HTERT RPE-1 (cell line): ENCODE results near the gene LY9.

Experiments used
- in situ Hi-C: fragments of 300-500 bp; cut with MboI; formaldehyde crosslinking; loops from 4 replicates; pipeline ENCODE4 v1.14.3; 2020; ENCODE audit warnings: low sequenced_read_pairs

Gene LY9

DNA sequence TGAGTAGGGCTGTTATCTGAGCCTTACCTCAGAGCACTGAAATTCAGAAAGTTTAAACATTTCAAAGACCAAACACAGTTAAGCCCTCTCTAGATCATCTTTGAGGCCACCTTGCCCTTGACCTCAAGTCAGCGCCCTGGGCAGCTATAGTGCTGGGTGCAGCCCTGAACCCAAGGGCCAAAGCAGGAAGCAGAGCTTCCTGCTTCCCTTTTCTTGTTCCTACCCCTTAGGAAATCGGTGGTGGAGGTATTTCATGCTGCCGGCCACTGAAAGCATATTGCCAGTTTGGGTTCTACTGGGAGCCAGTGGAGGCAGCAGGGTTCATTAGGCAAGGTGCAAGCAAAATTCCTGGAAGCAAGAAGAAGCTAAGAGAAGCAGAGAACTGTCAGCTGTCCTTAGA is 40.6 kb downstream of the LY9 start:
- in situ Hi-C loops: no loop called here

DNA sequence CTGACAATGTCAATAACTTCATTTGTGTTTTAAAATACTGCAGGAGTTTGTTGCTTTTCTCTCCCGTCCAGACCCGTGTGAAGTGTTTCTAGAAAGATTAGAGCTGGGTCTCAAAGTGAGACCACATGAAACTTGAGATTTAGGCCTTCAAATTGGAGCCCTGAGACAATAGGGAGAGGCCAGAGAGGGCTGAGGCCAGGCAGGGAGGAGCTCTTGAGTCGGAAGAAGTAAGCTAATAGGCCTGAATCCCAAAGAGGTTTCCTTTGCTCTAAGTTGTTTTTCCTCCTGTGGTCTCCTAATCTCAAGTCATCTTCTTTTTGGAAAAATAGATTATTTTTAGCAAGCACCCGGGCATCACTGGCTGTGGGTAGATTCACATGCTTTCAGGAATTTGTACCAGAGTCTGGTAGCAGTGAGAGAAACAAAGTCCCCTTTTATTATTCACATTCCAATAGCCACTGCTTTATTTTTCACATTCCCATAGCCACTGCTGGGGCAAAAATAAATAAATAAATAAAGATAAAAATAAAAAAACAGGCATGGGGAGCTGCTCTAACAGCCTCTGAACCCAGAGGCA is 41.1 kb downstream of the LY9 start:
- in situ Hi-C loops: no loop called here

DNA sequence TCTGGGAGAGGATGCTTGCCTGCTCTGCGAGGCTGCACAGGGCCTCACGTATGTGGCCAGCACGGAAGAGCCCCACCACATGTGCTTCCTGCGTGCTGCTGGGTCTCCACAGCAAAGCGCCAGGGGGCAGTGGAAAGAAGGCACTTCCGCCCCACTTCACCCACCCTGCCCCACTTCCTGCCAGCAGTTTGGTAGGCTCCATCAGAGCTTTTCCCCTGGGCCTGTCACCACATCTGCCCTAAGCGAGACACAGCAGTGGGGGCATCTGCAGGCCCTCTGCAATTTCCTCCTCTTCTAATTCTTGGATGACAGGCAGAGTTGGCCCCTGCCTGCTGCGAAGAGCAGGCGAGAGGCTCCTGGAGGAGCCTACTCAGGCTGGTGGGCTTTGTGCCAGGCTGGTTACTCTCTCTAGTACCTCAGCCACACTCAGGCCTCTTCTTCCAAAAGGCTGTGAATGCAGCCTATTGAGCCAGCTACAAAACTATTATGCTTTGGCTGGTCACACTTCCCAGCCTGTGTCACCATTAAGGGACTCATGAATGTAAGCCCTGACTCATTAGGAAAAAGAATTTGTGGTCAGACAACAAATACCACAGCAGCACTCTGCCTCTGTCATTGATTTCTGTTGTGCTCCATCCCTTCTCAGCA is 41.7 kb downstream of the LY9 start:
- in situ Hi-C loops: no loop called here

DNA sequence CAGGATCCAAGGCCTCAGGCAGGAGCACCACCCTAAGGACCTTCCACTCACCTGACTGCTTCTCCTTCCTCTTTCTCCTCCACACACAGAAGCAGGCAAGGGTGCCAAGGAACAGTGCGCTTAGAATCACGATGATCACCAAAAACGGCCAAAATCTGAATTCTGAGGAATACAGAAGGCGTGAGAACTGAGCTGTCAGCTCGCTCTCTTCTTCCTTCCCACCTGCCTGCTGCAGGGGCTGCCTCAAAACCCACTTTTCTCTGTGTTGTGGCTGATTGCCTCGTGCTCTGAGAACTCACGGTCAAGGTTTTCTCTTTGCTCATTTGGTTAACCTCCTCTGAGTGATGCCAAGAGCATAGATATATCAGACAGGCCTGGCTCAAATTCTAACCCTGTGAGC is 42.9 kb downstream of the LY9 start:
- in situ Hi-C loops: no loop called here

DNA sequence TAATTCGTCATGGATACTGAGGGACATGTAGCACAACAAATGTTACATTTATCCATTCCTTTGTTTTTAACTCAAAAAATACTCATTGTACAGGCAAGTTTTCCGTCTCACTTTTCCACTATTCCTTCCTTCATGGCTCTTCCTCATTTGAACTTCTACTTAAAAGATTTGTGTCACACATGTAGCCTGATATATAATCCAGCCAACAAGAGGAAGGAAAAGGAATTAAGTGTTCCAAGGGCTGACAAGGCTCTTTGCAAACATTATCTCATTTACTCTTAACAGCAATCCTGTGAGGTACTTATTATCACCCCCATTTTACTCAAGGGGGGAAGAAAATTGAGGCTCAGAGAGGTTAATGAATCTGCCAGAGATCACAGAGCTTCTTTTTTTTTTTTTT is 43.8 kb downstream of the LY9 start:
- in situ Hi-C loops: no loop called here

DNA sequence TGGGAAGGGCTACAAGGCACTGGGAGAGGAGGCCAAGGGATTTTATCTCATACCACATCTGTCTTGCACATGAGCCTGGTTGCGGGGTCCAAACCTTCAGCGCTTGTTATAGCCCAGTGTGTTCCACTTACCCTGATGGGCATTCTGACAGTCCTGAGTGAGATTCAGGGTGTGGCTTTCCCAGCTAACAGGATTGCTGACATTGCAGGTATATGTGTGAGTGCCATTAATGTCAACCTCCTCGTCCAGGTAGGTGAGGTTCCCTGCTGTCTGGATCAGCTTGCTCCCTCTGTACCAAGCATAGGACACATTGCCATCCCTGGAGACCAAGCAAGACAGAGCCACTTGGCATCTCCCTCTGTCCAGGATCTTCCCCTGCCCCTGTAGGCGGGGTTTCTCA is 45.1 kb downstream of the LY9 start:
- in situ Hi-C loops: no loop called here

DNA sequence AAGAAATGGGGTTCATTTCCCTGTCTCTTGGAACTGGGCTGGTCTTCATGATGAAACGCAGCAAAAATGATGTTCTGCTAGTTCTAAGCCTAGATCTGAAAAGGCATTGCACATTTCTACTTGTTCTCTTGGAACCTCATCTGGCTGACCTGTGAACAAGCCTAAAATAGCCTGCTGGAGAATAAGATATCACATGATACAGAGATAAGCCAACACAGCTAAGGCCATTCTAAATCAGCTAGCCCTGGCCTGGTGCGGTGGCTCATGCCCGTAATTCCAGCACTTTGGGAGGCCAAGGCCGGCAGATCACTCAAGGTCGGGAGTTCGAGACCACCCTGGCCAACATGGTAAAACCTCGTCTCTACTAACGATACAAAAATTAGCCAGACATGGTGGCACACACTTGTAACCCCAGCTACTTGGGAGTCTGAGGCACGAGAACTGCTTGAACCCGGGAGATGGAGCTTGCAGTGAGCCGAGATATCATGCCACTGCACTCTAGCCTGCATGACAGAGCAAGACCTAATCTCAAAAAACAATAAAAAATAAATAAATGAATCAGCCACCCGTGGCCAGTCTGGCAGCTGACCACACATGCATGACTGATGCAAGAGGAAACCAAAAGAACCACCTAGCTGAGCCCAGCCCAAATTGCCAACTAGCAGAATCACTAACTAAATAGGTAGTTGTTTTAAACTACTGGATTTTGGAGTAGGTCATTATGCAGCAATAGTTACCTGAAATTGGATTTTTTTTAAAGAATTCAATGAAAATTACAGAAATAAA is 48.7 kb downstream of the LY9 start:
- in situ Hi-C loops: no loop called here

DNA sequence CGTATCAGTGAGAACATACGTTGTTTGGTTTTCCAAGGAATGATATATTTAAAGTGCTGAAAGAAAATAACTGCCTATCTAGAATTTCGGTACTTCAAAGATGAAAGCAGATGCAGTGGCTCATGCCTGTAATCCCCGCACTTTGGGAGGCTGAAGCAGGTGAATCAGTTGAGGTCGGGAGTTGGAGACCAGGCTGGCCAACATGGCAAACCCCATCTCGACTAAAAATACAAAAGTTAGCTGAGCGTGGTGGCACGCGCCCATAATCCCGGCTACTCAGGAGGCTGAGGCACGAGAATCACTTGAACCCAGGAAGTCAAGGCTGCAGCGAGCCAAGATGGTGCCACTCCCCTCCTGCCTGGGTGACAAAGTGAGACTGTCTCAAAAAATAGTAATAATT is 50.3 kb downstream of the LY9 start:
- in situ Hi-C loops: no loop called here

DNA sequence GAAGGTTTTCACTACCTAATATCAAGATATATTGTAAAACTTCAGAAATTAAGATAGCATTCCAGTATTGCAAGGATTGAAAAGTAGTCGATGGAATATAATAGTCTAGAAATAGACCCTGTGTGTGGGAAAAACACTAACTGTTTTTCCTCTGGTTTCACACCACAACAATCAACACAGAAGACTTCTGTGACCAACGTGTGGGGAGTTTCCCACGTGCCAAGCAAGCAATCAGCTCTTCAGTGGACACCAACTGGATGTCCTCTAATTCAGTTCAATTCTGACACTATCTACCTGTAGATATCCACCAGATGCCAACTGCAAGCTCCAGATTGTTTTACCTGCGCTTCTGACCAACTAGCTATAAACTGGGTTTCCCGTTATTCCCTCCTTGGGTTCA is 54.6 kb downstream of the LY9 start:
- in situ Hi-C loops: no loop called here

DNA sequence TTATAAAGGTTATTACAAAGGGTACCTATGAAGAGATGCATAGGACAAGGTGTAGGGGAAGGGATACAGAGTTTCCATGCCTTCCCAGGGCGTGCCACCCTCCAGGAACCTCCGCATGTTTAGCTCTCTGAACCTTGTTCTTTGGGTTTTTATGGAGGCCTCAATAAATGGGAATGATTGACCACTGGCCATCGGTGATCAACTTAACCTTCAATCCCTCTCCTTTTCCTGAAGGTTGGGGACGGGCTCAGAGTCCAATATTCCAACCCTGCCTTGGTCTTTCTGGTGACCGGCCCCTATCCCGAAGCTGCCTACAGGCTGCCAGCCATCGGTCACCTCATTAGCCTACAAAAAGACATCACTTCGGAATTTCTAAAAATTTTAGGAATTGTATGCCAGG is 55.0 kb downstream of the LY9 start:
- in situ Hi-C loops: no loop called here

DNA sequence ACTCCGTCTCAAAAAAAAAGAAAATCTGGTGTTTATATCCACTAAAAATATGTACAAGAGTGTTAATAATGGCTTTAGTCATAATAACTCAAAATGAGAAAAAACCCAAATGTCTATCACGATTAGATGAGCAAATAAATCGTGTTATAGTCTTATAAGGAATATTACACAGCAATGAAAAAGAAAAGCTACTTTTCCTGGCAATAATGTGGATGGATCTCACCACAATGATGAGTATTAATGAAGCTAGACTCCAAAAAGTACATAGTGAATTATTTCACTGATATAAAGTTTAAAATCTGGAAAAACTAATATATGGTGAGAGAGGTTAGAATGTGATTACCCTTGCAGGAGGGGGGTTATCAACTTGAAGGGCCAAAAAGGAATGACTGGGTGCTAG is 57.0 kb downstream of the LY9 start:
- in situ Hi-C loops: no loop called here

DNA sequence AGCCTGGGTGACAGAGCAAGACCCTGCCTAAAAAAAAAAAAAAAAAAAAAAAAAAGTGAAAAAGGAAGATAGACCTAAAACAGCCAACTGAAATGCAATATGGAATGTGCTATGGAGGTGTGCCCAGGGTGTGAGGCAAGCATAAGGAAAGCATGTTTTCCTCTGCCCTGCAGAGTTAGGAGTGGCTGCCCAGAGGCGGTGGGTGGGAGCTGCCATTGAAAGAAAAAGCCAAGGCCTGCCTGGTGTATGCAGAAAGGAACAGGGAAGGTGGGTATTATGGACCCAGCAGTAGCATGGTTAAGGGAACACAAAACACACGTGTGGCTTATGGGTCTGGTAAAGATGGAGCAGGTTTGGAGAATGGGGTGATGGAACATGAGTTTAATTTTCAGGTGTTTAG is 57.8 kb downstream of the LY9 start:
- in situ Hi-C loops: no loop called here

DNA sequence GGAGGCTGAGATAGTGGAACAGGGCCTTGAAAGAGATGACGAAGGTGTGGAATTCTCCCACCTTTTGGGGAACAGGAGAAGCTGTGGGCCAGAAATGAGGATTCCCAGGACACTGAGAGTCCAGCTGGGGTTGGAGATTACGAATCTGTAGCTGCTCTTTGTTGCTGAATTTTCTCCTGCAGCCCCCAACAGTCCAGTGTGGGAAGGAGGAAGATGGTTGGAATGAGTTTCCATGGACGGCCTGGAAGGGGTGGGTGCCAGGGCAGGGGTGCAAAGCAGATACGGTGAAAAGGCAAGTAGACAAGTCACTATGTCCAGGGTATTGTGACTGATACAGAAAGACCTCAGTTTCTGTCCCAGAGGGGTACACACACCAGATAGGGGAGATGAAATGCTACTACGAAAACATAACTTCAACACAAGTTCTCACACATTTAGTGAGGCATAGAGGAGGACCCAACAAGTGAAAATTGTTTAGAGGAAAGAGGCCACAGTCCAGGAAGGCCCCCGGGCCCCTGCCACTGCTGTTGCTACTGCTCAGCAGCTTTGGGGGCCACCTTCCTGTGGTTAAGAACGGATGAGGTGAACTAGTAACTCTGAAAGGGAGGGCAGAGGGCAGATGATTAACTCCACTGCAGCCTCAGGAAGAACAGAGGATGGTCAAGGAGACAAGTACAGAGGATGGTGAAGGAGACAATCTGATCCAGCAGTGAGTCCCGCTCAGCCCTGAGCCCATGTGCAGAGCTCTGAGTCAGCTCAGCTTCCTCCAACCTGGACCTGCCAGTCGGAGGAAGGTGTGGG is 59.4 kb downstream of the LY9 start:
- in situ Hi-C loops: no loop called here

DNA sequence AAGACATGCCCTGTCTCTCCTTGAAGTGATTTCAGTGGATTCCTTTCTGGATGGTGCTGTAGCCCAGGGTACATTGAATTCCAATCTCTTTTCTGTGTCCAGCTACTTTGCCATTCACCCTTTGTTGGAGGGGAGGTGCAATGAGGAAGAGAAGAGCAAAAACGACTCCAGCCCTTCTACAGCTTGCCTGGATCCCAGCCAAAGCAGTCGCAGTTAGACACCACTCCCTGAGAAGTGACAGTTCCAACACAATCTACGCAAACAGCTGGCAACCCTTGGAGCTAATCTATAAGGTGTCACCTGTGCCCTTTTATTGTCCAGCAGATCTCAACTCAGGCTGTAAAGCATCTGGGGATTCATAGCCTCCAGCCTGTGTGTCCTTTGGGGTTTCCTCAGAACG is 62.1 kb downstream of the LY9 start:
- in situ Hi-C loops: no loop called here

DNA sequence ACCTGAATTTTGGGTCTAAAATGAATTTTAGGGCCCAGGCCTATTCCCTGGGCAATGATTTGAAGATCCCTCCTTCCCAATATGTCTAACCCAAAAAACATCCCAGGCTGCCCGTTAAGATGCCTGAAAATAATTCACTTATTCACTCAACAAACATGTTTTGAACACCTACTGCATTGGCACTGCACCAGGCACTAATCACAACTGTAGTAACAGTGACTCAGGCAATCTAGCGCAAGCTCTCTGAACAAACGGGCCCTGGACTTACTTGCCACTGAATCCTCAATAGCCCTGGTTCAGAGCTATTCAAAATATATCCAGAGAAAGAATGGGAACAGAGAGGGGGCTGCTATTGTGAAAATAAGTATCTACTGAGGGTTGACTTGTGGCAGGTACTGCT is 62.5 kb downstream of the LY9 start:
- in situ Hi-C loops: no loop called here

DNA sequence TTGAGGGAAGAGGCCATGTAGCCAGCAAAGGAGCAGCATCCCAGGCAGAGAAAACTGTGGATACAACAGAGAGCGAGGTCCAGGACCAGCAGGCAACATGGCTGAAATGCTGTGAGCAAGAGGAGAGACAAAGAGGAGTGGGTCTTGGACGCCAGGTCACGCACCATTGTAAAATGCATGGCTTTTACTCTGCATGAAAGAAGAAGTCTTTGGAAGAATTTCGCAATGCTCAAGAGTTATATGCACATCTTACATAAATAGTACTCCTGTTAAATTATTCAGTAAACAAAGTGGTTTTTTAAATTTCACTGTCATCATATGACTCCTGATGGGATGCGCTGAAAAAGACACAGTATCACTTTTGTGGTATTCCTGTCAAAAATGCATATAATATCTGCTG is 63.2 kb downstream of the LY9 start:
- in situ Hi-C loops: no loop called here

DNA sequence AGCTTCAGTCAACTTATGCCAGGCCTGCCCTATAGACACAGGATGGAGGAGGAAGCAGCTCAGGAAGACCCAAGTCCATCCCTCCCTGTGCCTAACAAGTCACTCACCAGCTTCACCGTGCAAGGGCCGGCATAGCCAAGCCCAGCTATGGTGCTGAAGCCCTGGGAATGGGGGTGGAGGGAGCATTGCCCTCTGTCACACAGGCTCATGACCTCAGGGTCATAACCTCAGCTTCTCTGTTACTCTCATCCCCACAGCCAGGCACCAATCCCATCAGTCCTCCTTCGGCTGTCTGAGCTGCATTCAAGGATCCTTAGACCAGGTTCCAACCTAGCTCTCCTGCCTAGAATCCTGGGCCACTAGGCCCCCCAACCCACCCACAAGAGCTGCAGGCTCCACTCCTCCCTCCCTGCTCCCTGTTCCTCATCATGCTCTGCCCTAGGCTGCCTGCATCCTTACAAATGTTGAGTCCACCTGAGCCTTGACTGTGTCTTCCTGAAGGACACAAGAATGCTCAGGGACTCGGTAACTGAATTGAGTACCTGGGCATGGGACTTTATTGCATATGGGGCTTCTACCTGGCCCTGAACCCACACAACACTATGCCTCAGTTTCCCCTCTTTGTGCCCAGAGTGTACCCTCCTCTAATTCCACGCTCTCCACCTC is 65.0 kb downstream of the LY9 start:
- in situ Hi-C loops: no loop called here

DNA sequence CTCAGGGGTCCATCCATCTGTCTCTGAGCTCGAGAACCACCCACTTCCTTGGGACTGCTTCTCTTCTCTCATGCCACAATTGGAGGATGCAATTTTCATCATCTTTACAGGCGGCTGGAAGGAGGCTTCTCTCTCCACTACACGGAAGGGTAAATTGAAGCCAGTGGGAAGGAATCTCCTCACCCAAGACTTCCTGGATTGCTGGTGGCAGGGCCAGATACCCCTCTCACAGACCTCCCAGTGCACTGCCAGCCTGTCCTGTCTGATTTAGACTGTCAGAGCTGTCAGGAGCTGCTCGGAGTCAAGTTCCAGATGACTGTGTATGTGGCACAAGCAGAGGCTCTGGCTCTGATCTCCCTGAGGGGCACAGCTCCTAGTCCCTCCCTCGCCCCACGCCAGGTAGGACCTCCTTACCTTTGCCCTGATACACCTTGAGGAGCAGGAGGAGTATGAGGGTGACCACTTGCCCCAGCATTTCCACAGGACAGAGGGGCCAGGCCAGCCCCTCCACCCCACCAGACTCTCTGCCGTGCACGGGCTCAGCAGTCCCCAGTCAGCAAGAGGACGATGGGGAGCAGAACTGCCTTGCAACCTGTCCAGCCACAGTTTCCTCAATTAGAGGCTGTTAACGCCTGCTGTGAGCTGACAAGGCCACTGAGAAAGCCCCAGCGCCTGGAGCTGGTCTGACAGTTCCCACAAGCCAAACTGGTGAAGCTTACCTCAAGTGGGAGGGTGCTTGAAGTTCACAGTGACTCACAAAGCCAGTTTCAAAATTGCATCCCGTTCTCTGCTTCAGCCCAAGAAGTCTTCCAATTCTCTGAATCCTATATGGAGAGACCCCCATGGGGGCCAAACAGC is 66.5 kb downstream of the LY9 start, which contains the start of gene CD244:
Gene CD244, minus strand, starts transcription at position 685 of the 858 bp plus-strand sequence. Its CDS starts 210 bp downstream, at position 475.
- in situ Hi-C loops: no loop called here

DNA sequence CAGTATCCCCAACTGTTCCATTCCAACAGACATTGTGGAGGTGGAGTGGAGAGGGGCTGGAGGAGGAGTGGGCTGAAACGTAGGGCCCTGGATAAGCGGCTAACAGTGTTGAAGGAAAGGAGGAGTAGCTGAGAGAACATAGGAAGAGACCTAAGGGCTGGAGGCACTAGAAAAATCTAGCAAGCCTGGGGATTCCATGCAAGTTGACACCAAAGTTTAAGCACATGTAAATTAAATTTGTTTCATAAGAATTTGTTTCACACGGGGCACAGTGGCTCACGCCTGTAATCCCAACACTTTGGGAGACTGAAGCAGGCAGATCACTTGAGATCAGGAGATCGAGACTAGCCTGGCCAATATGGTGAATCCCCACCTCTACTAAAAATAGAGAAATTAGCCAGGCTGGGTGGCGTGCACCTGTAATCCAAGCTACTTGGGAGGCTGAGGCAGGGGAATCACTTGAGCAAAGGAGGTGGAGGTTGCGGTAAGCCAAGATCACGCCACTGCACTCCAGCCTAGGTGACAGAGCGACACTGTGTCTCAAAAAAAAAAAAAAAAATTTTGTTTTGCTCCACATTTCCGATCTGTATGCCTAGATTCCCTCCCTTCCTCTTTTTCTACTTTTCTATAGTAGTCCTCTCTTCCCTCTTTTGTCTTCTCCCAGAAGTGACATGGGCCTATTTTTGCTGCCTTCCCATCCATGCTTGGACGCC is 67.2 kb downstream of the LY9 start:
- in situ Hi-C loops: no loop called here
